HG03460 (cell line): ENCODE measurements around the gene MSX1.

Source experiments
- ATAC-seq: cut with Tn5 transposase; IDR thresholded peaks from one replicate; pipeline ENCODE4 v1.9.1; 2021; ENCODE audit not compliant: unreplicated experiment

The MSX1 gene

GRCh38 chr4:4868758-4869723, 9.6 kb downstream of the MSX1 start:
- ATAC-seq: no peak

DNA sequence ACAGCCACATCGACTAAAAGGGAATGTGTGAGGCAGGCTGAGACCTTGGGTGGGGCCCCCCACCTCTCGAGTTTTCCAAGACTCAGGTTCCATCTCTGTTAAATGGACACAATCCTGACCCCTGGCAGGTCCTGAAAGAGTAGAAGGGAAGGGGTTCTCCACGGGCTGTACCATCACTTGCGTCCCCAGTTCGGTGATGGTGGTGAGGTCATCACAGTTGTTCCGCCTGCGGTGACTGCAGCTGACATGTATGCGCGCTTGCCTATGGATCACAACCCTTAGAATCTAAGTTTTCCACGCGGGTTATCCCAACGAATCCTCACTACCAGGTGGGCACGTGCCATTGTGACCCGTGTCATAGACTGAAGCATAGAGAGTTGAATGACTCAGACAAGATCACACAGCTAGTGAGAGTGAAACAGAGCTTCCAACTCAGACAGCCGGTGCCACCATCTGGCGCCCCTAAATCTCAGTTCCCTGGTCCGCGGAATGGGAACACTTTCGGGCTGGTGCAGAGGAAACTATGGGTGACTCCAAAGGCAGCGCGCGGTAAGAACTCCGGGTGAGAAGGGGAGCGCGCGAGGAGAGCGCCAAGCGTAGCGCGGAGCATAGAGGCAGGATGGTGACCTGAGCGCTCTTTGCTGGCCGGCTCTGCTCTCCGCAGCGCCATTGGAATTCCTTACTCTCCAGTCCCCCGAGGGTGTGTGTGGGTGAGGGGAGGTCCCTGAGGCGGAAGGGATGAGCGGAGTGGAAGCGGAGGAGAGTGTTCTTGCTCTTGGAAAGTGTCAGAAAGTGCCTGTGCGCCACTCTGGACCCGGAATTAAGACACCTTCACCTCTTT, 10.5 kb downstream of the MSX1 start:
- no peak for ATAC-seq

DNA sequence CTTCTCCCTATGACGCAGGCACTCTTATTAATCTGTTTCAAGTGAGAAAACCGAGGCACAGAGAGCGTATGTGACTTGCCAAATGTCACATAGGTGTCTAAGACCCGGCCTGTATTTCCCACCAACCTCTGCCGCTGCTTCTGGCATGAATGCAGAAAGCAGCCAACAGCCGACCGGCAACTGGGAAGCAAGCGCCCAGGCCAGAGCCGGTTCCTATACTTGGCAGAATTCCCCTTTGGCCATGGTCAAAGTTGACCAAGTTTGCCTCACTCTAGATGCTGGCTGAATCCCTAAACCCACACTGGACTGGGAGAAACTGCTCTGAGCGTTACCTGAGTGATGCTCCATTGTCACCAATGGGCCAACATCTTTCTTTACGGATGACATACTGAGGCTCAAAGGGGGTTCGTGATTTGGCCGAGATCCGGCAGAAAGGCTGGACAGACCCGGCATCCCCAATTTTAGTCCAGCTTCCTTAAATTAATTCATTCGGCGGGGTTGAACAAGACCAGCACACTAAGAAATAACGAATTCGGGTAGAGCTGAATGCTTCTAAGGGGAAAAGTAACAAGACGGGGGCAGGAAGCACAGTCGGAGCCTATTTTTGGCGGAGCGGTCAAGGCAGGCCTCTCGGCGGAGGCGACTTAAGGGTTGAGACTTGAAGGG, 11.2 kb downstream of the MSX1 start:
- no peak for ATAC-seq

- no peak for ATAC-seq
Measured at GRCh38 chr4:4871242-4871572, 11.7 kb downstream of the MSX1 start.

DNA sequence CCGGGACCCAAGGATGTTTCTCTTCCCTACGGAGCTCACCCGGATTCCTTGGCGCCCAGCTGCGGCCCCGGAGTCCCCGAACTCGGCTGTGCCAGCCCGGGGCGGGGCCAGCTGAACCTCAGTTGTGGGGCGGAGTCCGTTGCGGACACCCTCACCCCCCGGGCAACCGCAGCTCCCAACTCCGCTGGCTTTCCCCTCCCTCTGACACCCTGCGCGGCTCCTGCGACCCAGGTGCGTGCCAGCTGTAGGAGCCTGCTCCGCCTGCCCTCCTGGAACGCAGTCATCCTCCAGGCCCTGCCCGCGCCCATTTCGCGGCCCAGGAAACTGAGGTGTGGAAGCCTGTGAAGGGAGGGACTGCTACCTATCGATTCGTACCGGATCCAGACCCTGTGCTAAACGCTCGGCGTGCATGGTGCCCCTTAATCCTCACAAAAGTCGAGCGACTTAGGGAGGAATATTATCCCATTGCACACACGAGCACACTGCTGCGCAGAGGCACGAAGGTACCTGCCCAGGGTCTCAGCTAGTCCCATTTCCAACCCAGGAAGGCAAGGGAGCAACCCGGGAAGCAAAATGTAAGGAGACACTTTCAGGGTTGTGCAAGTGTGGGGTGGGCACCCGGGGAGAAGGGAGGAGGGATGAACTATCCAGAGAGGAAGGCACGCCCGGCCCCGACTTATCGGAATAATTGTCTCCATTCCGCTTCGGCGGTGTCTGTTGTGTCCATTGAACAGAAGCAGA, 12.3 kb downstream of the MSX1 start:
- no peak for ATAC-seq

DNA sequence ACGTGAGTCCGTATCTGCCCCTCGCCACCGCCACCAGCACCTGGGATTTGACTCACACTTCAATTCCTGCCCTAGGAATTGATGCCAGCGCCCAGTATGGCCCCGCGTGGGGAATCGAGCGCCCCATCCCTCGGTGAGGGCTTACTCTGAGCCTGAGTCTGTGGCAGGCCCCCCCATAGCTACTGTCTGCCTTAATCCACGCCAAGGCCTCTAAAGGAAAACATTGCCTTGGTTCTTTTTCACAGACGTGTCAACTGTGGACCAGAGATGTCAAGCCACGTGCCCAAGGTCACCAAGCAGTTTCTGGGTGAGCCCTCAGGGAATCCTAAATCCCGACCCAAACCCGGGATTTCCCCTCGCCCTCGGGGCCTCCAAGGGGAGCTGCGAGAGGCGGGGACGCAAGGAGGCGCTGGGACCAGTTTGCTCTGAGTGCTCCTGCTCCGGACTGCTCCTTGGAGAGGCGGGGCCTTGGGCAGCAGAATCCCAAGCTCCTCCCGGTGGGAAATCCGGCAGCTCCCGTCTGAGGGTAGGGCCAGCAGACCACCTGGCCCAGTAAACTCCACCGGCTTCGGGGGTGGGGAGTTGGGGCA, 12.9 kb downstream of the MSX1 start:
- ATAC-seq: no peak

GRCh38 chr4:4873203-4873602, 13.7 kb downstream of the MSX1 start:
- ATAC-seq: no peak

GRCh38 chr4:4874254-4874653, 14.8 kb downstream of the MSX1 start:
- no peak for ATAC-seq

DNA sequence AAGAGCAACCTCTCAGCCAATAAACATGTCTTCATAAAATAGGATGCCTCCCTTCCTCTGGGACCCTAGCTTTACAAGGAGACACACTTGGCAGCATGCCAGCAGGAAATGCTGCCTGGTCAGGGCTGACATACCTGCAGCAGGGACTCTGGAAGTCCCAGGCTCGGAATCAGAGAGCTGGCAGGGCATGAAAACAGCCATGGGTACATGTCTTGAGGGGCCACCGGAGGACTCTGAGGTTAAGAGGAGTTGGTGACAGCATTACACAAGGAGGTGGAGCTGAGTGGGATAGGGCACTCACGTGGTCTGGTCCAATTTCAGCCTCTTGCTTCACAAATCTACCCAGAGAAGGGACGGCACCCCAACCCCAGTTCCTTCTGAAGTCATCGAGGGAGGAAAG, 15.7 kb downstream of the MSX1 start:
- no peak for ATAC-seq

- ATAC-seq: no peak
Measured at GRCh38 chr4:4875611-4876010, 16.1 kb downstream of the MSX1 start.

GRCh38 chr4:4876945-4877661, 17.6 kb downstream of the MSX1 start:
- no peak for ATAC-seq

- ATAC-seq: no peak
Measured at GRCh38 chr4:4880492-4880891, 21.0 kb downstream of the MSX1 start.

DNA sequence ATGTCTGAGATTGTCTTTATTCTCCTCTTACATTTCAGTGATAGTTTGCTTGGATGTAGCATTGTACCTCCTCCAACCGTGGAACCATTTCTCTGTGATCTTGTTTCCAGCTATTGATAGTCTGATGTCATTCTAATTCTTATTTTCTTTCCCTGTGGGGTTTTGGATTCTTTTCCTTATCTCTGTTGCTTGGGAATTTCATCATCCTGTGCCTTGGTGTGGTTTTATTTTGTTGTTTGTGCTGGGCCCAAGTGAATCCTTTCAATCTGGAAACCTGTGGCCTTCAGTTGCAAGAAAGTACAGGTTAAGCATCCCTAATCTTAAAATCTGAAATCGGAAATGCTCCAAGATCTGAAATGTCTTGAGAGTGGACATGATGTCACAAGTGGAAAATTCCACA, 22.0 kb downstream of the MSX1 start:
- ATAC-seq: no peak

- no peak for ATAC-seq
Measured at GRCh38 chr4:4884611-4885010, 25.1 kb downstream of the MSX1 start.

DNA sequence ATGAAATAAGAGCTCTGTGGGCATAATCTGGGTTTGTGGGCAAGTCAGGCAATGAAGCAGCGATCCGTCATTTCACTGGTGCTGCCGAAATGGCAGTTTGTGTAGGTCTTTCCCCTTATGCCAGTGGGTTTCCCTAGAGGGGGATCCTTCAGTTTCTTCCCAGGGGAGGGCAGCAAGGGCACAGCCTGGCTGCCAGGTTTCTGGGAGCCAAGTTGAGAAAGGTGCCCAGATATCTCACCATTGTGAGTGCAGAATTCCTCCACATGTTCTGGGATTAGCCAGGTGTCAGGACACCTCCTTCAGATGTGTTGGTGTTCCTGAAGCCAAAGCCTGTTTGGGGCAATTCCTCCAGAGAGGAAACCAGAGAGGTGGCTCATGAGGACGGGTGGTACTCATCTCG, 28.0 kb downstream of the MSX1 start:
- ATAC-seq: no peak

DNA sequence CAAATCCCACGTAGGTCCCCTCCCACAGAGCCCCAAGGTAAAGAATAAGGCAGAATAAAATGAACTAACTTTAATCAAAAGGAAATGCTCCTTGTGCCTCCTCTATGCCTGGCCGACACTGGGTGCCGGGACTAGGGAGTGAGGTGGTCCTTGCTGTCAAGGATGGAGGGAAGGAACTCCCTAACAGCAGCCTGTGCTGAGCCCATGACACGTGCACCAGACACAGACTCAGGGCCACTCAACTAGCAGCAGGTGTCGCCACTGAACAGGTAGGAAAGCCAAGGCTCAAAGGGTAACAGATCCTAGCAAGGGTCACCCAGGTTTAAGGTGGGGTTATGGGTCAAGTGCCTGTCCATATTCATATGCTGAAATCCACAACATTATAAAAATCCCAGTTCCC, 29.2 kb downstream of the MSX1 start:
- ATAC-seq: no peak

- no peak for ATAC-seq
Measured at GRCh38 chr4:4889781-4890180, 30.3 kb downstream of the MSX1 start.

GRCh38 chr4:4890574-4891255, 31.2 kb downstream of the MSX1 start:
- no peak for ATAC-seq

DNA sequence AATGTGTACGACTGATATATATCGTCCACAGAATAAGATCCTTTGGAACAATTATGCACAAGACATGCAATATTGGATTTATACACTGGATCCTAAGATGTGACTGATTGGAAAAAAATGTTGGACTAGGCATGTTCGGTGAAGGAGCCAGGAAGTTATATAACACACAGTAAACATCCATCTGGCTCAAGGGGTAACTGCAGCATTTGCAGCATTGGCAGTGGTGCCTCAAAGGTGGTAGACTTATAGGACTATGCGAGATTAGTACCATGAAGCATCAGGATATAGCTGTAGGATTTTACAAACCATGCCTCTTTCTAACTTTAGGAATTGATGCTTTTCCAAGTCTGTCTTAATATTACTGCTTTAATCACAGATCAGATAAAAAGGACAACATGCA, 34.3 kb downstream of the MSX1 start:
- no peak for ATAC-seq
